Right ventricle myocardium inferior (tissue), 1 donor: Measurements from ENCODE around the gene OR10K2. TPM values are rescaled to one million over a fixed set of nuclear protein-coding genes. Genes with fewer than 3 reads are reported as not detected.
"Not testable (repeated sequence)": the region's sequence is repeated elsewhere in the genome, so short reads cannot be mapped to it uniquely, and the experiment has no call there.

Experiments used
- ATAC-seq: fragments of 200-7000 bp; cut with Tn5 transposase; one replicate; pipeline ENCODE4 v1.9.1; 2020; ENCODE audit warnings: mild to moderate bottlenecking, moderate library complexity
- DNase-seq: peaks from one replicate; pipeline ENCODE4 v3.0.0; 2021; ENCODE audit errors: missing footprints
- intact Hi-C: fragments of 100-400 bp; cut with DNase I; formaldehyde crosslinking; loops from one replicate; pipeline ENCODE4 v1.11.0; 2022
- long read RNA-seq: library from polyadenylated mRNA; unstranded; transcript quantifications from one replicate; pipeline ENCODE4 v2.0.0, GENCODE V29; 2021
- total RNA-seq: library from RNA; stranded (reverse); fragmentation: NEBNext Ultra II Directional; extraction: Animal tissue kit (Norgen Biotek cat#: 25700); gene quantifications from one replicate; pipeline ENCODE4 v1.2.1, GENCODE V29; 2021
- donor health status: DM: no; HTN: yes; CAD: no; lungs with severe emphysema.

OR10K2 gene, protein sequence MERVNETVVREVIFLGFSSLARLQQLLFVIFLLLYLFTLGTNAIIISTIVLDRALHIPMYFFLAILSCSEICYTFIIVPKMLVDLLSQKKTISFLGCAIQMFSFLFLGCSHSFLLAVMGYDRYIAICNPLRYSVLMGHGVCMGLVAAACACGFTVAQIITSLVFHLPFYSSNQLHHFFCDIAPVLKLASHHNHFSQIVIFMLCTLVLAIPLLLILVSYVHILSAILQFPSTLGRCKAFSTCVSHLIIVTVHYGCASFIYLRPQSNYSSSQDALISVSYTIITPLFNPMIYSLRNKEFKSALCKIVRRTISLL
- not detected for total RNA-seq
- long read RNA-seq = 0 reads

DNA sequence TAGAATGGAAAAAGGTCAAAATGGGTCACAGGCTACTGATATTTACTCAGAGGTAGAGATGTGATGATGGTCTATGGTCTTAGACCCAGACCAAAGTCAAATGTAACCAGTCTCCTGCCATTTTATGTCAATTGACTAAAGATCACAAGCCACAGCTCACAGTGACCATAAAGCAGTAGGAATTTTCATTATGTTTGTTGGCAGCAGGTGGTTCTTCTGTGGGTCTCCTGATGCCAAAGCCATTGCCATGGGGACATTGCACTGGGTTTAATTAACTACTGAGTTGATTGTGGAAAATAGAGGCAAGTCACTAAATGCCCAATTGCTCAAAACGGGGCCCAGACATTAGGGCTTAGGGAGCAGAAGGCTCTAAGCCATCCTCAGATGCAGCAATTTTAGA, at the start of gene OR10K2:
OR10K2 (minus strand) TSS at position 101 of the 400 bp plus-strand sequence. CDS start 5,371 bp downstream, outside the sequence.
- DNase-seq = no peak
- intact Hi-C loops = no loop called here
- ATAC-seq = no peak

DNA sequence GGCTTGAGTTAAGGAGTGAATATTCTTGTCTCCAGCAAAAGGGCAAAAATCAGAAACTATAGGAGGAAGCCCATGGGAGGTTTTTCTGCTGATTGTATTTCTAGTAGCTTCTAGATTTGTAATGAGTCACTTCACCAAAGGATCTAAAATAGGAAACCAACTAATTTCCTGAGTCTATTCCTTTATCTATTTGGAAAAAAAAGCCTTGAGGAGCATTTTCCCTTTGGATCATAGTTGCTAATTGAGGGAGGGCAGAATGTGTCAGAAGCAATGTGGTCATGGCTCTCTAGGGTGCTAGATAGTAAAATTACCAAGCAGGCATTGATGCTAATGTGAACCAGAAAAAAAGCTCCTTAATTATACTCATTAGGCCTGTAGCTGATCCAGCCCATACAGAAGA, 45.9 kb upstream of the OR10K2 start, which contains the start of gene OR10R2:
OR10R2 (plus strand) TSS at position 301 of the 400 bp plus-strand sequence. CDS start 106 bp downstream, outside the sequence.
- intact Hi-C loops = no loop called here
- DNase-seq (no peak), ATAC-seq (no peak)

DNA sequence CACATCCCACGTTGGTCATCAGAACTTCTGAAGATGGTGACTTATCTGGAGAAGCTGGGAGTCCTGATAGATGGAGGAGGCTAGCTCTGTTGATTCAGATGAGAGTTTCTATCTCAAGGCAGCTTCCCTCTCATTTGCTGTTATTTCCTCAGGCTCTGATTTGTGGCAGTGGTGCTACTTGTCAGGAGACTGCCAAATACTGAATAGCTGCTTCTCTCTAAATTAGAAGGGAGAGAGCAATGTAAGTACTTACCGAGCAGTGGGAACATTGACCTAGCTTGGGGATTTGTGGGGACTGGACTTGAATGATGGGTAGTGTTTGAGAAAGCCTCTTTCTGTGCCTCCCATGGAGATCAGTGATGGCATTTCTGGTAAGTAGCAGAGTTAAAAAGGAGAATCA, 35.5 kb upstream of the OR10K2 start, which contains the start of gene OR10K1:
OR10K1 (plus strand) TSS at position 301 of the 400 bp plus-strand sequence. CDS start 3,728 bp downstream, outside the sequence.
- DNase-seq = no peak
- ATAC-seq = no peak
- intact Hi-C loops = no loop called here

DNA sequence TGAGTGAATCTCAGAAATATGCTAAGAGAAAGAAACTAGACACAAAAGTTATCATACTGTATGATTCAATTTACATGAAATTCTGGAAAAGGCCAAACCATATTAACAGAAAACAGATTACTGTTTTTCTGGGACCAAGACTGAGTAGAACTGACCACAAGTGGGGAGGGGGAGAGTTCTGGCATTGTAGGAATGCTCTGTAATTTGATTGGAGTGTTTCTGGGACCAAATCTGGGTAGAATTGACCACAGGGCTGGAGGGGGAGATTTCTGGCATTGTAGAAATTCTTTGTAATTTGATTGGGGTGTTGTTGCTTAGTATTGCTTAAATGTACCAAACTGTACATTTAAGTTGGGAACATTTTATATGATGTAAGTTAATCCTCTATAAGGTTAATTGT, 32.2 kb upstream of the OR10K2 start:
- ATAC-seq (no peak), DNase-seq (no peak)
- intact Hi-C loops = no loop called here

DNA sequence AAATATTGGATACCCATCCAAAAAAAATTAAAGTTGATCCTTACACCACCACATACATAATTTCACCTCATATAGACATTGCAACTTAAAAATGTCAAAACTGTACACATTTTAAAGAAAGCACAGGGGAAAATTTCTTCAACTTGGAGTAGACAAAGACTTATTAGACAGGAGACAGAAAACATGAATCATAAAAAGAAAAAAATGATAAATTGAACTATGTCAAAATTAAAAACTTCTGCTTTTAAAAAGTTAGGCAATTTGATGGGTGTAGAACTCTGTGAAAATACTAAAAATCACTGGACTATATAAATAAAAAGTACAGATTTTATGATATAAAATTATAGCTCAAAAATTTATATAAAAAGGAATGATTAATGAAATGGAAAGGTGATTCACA, 31.2 kb upstream of the OR10K2 start:
- ATAC-seq = no peak
- intact Hi-C loops = no loop called here
- DNase-seq = no peak

DNA sequence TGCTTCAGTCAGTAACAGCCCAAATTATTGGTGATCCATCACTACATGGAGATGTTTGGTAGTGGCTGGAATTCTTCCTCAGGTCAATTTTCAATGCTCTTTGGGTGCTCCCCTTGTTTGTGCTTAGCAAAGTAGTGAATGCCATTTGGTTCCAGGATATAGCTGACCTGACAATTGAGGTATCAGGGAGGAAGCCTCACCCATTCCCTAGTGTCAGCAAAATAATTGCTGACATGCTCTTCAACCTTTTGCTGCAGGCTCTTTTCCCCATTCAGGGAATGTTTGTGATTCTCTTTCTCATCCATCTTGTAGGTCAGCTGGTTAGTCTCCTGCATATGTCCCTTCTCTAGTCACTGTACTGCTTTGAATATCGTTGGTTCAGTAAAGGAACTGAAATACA, 28.5 kb upstream of the OR10K2 start:
- DNase-seq = no peak
- intact Hi-C loops = no loop called here
- no peak for ATAC-seq

DNA sequence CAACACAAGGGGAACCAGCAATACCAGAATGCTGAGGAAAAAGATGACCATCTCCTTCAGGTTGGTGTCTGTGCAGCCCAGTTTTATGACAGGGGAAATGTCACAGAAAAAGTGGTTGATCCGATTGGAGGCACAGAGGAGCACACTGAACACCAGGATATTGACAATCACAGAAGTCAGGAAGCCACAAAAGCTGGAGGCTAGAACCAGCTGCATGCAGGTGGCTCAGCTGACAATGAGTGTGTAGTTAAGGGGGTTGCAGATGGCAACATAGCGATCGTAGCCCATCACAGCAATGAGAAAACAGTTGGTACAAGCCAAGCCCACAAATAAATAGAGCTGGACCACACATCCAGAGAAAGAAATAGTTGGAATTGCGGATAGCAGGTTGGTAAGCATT, 19.3 kb upstream of the OR10K2 start:
- ATAC-seq (no peak), DNase-seq (no peak)
- intact Hi-C loops = no loop called here

DNA sequence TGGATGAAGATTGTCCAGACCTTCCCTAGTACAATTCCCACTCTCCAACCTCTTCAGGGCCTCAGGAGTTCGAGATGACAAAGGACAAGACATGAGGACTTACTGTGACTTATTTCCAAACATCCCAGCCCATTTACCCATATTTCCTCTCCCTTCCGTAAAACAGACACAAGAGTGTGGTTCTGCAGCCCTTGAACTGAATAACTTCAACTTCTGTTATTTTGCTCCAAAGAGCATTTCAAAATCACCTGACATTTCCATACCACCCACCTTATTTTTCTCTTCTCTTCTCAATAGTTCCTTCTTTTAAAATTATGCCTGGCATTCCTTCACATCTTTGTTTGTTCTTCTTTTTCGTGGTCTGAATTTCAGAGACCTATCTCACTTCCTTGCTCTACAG, 8.7 kb upstream of the OR10K2 start:
- intact Hi-C loops = no loop called here
- no peak for ATAC-seq
- no peak for DNase-seq

DNA sequence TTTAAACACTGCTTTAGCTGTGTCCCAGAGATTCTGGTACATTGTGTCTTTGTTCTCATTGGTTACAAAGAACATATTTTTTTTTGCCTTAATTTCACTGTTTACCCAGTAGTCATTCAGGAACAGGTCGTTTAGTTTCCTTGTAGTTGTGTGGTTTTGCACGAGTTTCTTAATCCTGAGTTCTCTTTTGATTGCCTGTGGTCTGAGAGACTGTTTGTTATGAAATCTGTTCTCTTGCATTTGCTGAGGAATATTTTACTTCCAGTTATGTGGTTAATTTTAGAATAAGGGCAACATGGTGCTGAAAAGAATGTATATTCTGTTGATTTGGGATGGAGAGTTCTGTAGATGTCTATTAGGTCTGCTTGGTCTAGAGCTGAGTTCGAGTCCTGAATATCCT, 4.1 kb upstream of the OR10K2 start:
- intact Hi-C loops, ATAC-seq, DNase-seq: not testable (repeated sequence)

DNA sequence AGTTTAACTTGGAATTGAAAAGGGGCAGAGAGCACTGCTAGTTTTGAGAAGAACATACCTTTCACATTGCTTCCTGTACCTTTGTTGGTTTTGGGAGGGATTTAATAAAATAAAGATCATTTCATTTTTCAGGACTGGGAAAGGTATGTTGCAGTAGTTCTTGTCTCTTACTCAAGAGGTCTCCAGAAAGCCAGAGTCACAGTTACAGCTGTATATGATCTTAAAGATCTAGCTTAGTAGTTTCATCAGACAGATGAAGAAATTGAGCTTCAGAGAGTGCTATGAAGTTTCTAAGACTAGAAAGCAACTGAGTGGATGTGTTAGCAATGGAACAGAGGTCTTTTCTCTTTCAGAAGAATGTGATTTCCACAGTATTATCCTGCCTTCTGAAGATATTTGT, 1.0 kb downstream of the OR10K2 start:
- DNase-seq (no peak), ATAC-seq (no peak)
- intact Hi-C loops = no loop called here

DNA sequence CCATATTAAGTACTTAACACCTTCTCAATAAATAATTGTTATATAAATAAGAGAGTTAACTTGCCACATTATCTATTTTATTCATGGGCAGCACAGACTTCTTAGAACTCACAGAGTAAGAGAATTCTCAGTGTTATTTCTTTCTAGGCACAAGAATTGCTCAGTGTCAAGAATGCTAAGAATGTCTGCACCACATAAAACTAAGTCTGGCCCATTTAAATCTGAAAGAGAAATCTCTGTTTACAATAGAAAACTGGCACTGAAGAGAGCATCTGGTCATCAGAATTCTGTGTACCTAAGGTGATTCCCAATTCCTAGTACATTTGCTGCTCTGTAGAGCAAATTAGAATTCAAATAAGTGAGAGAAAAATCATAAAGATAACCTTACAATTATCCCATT, 3.8 kb downstream of the OR10K2 start:
- intact Hi-C loops = no loop called here
- ATAC-seq = no peak
- no peak for DNase-seq

DNA sequence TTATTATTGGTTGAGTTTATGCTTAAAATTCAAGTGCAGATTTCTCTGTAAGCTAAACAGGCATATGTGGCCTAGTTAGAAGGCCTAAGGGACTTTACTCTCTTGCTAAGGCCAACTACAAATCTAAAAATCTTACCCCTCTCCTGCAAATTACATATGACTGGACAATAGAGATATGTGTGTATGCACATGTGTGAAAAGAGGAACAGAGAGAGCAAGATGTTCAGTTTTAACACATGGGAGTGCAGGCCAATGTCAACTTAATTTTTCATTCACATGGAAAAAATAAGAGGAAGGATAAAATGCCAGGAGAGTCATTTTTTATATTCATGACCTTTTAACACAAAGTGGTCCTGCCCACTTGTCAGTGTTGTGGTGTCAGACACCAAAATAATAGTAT, 8.5 kb downstream of the OR10K2 start:
- DNase-seq = no peak
- ATAC-seq = no peak
- intact Hi-C loops = no loop called here

DNA sequence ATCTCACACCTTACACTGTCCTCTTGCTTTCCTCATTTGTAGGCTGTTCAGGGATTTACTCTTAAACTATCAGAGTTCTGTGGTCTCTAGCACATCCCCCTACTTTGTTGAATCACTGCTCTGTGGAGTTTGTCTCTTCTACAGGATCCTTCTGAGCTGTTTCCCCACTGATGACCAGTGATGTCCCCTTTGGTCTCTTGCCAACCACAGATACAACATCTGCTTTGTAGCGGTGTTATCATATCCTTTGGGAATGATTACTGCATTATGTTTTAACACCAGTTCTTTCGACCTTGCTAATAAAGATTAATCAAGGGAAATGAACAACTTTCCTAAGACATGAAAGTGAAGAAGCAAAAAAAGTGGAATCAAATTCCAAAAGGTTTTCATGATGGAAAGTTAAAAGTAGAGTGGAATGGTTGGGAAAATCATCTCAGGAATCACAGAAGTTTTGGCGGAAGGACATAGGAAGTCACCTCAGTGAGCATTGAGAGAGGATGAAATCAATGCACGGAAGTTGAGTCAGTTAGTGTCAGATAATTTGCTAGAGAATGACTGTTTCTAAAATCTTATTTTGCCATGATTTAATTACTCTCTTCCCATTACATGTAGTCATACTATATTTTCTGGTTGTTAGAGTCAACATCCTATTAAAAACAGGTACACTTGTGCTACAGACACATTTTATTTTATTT, 11.2 kb downstream of the OR10K2 start:
- ATAC-seq (no peak), DNase-seq (no peak)
- intact Hi-C loops = no loop called here

DNA sequence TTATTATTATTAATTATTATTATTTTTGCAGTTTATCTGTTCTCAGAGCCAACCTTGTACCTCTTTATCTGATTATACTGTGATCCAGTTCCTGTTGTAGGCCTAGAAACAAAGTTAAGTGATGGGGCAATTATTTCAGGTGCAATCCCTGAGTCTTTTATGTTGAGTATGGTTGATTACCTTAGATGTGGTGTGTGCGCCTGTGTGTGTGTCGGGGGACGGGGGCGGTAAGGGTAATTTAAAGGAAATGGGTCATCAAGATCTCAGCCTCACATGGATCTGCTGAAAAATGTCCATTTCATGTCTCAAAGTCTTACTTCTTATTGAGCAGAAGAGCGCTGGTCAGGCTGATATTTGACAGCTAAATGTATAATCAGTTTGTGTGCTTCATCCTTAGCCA, 18.9 kb downstream of the OR10K2 start:
- intact Hi-C loops = no loop called here
- ATAC-seq (no peak), DNase-seq (no peak)

DNA sequence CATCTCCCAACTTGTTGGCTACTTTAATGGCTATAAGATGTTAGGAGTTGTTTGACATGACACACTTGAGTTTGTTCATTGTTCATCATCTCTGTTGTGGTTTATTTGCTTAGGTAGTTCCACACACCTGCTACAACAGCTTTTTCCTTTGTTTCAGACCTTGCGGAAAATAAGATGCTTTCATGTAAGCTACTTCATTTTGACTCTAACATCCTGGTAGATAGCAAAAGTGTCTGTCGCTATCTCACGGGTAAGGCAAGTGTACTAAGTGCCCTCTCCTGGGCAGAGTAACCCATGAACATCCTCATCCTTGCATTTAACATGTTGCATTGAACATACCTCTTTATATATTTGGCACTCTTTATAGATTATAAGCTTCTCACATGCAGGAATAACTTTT, 25.2 kb downstream of the OR10K2 start:
- DNase-seq (no peak), ATAC-seq (no peak)
- intact Hi-C loops = no loop called here

DNA sequence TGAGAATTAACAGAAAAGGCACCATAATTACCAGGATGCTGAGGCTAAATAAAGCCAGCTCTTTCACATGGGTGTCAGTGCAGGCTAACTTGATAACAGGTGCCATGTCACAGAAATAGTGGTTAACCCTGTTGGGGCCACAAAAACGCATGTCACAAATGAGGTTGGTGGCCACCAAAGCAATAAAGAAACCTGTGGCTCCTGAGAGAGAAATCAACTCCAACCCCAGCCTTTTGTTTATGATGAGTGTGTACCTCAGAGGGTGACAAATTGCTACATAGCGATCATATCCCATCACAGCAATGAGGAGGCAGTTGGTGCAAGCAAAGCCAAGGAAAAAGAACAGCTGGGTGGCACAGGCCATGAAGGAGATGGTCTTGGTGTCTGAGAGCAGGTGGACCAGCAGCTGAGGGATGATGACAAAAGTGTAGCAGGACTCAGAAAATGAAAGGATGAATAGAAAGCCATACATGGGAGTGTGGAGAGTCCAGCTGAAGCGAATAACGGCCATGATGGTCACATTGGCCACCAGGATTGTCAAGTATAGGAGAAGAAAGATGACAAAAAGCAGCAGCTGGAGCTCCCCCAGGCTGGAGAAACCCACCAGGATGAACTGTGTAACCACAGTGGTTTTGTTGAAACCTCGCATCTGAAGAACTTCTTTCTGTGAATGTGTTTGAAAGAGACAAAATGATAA, 27.1 kb downstream of the OR10K2 start, which contains the start of gene OR10T2:
OR10T2 (minus strand) TSS at position 649 of the 697 bp plus-strand sequence; CDS start at position 649, 0 bp downstream.
- DNase-seq = no peak
- ATAC-seq = no peak
- intact Hi-C loops = no loop called here

DNA sequence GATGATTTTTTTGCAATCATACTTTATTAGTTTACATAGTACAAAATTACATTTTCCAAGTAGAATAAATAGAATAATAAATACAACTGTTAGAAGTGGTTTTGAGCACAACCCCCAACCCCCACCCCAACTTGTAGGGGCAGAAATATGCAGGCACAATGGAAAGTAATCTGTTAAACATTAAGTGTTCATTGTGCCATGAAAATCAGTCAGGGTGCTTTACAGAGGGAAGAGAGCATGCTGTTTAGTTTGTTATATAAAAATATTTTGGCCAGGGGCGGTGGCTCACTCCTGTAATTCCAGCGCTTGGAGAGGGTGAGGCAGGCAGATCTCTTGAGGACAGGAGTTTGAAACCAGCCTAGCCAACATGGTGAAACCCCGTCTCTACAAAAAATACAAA, 29.4 kb downstream of the OR10K2 start:
- intact Hi-C loops = no loop called here
- ATAC-seq (no peak), DNase-seq (no peak)

DNA sequence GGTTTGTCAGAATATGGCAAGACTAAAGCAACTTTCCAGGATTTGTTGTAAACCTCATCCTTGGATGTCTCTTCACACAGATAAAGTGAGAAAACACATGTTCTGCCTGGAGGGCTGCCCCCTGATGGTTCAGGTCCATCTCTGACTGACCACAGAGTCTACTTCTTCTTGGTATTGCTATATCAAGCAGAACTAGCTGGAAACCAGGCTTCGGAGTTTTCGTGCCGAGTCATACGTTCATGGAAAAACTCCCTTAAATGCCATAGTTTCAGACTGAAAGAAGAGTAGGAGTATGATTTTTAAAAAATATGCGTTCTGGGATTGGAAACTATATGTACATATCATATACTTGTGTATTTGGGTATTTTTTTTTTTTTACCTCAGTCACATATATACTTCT, 32.6 kb downstream of the OR10K2 start:
- DNase-seq (no peak), ATAC-seq (no peak)
- intact Hi-C loops = no loop called here

DNA sequence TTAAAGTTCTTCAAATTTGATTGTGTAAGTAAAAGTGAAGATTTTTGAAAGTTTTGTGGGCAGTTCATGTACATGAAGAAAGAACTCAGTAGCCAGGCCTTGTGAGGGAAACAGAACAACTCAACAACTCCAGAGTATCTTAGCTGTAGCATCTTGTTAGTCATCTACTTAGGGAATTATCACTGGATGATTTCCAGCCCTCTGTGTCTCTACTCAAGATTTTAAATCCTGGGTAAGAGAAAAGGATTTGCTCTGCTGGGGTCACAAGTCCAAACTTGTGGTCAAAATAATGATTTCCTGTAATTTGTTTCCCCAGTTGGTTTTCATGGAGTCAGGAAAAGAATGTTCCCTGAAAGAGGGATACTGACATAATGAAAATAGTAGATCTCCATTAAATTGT, 34.9 kb downstream of the OR10K2 start:
- DNase-seq (no peak), ATAC-seq (no peak)
- intact Hi-C loops = no loop called here

DNA sequence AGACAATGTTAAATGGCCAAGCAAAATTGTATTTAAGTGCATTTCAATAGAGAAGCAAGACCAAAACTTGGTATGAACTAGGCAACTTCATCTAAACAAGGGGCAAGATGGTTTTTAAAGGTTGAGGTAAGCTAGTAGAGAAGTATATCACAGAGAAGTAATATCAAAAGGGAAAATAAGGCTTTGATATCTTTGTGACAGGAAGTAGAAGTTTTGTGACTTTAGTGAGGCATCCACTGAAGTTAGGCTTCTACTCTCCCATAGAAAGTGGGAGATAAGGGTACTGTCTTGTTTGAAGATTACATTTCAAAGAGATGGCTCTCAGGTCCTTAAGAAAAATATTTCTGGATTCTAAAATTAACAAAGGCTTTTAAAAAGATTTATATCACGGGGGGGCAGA, 35.7 kb downstream of the OR10K2 start:
- intact Hi-C loops = no loop called here
- DNase-seq (no peak), ATAC-seq (no peak)
